ENCODE measurements around the gene PLA2G2C.
"Not testable (repeated sequence)": the region's sequence is repeated elsewhere in the genome, so short reads cannot be mapped to it uniquely, and the experiment has no call there.

PLA2G2C gene

DNA sequence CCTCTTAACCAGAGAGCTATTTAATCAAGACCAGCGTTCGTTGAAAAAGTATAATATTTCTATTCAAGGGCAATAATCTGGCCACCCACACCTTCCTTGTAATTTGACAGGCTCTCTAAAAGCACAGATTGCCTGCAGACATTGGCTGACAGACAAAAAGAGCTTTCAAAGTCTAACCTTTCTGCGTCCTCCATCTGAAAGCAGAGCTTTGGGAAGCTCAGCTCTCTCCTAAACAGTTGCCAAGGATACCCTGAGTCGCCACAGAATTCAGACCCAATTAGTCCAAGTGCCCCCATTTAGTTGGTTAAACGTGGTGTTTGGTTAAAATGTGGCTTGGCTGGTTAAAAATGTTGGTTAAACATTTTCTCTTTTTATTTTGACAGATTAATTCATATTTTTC, 33.7 kb upstream of the PLA2G2C start:
- TF ChIP-seq TAF1 (IDR thresholded peaks at IDR 0.05; ENCODE audit: borderline replicate concordance, low read depth, low read length), result no peak
- TF ChIP-seq POLR2A (IDR thresholded peaks at IDR 0.05; ENCODE audit: low read depth, low read length), result no peak
- TF ChIP-seq POLR2AphosphoS5 (IDR thresholded peaks at IDR 0.05; ENCODE audit: low read depth, low read length), result no peak
- FAIRE-seq, result no peak
- DNase-seq (ENCODE audit: insufficient read length), result no peak

DNA sequence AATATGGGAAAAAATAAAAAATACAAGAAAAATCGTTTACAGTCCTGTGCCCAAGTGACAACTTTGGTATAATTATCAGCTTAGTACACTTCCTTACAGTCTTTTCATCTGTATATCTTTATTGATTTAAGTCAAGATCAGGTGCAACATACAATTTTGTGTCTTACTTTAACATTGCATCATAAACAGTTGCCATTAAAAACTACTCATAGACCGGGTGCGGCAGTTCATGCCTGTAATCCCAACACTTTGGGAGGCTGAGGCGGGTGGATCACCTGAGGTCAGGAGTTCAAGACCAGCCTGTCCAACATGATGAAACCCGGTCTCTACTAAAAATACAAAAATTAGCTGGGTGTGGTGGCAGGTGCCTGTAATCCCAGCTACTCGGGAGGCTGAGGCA, 32.7 kb upstream of the PLA2G2C start:
- FAIRE-seq, result not testable (repeated sequence)

DNA sequence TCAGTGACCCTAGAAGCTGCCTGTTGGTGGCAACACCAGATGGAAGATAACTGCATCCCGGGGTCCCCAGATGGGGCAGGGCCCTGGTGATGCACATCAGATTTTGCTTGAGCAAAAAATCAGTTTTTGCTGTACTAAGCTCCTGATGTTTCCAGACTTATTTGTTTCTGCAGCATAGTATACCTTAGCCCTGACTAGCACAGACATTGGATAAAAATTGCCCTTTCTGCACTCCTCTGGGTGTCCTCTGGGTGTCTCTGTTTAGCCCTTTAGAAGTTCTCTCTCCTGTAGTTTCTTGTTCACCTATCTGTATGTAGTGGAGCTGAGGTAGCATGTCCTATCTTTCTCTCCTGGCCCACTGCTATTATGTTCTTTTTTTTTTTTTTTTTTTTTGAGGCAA, 30.3 kb upstream of the PLA2G2C start:
- TF ChIP-seq POLR2AphosphoS5 (IDR thresholded peaks at IDR 0.05; ENCODE audit: low read depth, low read length) (no peak), POLR2A (IDR thresholded peaks at IDR 0.05; ENCODE audit: low read depth, low read length) (no peak), TAF1 (IDR thresholded peaks at IDR 0.05; ENCODE audit: borderline replicate concordance, low read depth, low read length) (no peak)
- FAIRE-seq (no peak), DNase-seq (ENCODE audit: insufficient read length) (peak; percentile 29)

More for the DNA sequence above, 32.7 kb upstream of the PLA2G2C start:
- DNase-seq (ENCODE audit: insufficient read length), result not testable (repeated sequence)

DNA sequence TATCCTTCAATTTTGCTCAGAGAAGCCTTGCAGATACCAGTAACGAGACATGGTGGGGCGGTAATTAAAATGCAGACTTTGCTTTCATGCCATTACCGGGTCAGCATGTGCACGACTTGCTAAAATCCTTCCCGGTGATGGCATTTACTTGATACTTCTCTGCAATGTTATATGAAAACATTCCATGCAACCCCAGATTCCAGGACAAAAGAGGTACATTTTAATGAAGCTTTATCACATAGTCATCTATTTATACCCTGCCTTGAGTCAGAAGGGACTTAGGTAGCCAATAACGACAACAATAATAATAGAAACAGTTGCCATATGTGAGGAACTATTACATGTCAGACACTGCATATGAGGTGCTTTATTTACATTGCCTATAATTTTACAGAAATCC, 29.4 kb upstream of the PLA2G2C start:
- TF ChIP-seq TAF1 (IDR thresholded peaks at IDR 0.05; ENCODE audit: borderline replicate concordance, low read depth, low read length) (no peak), POLR2AphosphoS5 (IDR thresholded peaks at IDR 0.05; ENCODE audit: low read depth, low read length) (no peak), POLR2A (IDR thresholded peaks at IDR 0.05; ENCODE audit: low read depth, low read length) (no peak)
- no peak for DNase-seq (ENCODE audit: insufficient read length)

DNA sequence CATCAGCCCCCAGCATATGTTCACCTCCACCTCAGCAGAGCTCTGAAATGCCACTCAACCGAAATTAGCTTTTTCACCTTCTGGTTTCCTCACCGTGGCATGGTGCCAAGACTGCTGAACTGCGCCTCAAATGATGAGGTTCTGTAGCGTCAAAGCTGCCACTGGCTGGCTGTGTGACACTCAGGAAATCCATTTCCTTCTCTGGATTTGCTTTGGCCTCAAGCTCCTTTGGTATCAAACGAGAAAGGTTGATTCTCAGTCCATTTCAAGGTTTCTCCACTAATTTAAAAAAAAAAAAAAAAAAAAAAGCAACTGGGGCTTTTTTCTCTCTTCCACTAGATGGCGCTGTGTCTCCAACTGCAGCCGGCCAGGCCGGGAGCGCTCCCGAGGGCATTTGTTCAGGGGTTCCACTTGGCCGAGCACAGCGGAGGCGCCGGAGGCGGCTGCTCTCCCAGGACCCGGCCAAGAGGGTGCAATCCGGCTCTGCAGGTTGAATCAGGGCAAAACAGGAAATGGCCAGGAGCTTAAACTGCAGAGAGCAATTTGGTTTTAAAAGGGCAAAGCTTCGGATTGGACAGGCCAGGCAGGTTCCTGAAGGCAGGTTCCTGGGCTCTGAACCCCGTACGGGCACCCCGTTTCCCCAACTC, 26.5 kb upstream of the PLA2G2C start:
- no peak for FAIRE-seq
- TF ChIP-seq TAF1 (IDR thresholded peaks at IDR 0.05; ENCODE audit: borderline replicate concordance, low read depth, low read length) (no peak), POLR2A (IDR thresholded peaks at IDR 0.05; ENCODE audit: low read depth, low read length) (no peak), POLR2AphosphoS5 (IDR thresholded peaks at IDR 0.05; ENCODE audit: low read depth, low read length) (no peak)

More for the DNA sequence above, 29.4 kb upstream of the PLA2G2C start:
- FAIRE-seq, result no peak

DNA sequence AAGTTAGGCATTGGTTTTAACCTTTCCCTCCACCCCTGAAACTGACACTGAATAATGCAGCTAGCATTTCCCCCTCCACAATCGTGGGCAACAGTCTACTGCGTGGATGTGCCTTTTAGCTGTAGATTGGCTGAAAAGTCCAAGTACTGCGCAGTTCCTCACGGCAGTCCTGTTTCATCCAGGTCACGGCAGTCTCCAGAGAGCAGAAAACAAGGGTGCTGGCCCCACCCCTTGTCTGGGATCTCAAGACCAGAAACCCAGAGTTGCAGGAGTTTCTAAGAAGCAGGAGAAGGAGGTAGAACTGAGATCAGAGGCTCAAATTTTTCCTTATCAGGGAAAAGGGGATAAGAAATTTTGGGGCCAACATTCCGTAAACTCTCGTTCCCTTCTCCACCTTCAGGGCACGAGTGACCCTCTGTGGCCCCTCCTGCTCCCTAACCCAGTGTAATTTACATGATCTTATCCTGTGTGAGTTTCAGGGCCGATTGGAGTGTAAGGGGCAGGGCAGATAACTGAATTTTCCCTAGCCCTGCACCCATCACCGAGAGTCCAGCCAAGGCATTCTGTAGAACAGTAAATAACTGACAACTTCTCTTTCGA, 25.9 kb upstream of the PLA2G2C start:
- TF ChIP-seq POLR2A (IDR thresholded peaks at IDR 0.05; ENCODE audit: low read depth, low read length) (no peak), POLR2AphosphoS5 (IDR thresholded peaks at IDR 0.05; ENCODE audit: low read depth, low read length) (no peak), TAF1 (IDR thresholded peaks at IDR 0.05; ENCODE audit: borderline replicate concordance, low read depth, low read length) (no peak)
- FAIRE-seq, result no peak
- DNase-seq (ENCODE audit: insufficient read length), result no peak

More for the DNA sequence above, 26.5 kb upstream of the PLA2G2C start:
- DNase-seq (ENCODE audit: insufficient read length), result peak; percentile 40

DNA sequence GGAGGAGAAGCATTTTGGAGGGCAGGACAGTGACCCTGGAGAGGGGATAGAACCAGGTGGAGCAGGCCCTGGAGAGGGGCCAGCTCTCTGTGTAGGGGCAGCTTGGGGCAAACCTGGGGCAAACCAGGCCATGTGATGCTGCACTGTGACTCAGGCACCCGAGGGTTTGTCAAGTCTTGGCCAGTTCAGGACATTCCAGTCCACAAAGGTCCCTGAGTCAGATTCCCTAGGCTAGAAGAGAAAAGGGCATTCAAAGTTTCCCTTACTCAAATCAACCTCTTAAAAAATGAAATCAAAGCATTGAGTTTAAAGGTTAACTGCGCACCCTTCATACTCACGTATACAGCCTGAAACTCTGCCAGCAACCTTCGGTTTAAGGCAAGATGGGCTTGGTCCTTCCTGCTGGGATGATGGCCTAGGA, 25.2 kb upstream of the PLA2G2C start:
- DNase-seq (ENCODE audit: insufficient read length), result no peak
- FAIRE-seq, result no peak
- TF ChIP-seq POLR2A (IDR thresholded peaks at IDR 0.05; ENCODE audit: low read depth, low read length) (no peak), POLR2AphosphoS5 (IDR thresholded peaks at IDR 0.05; ENCODE audit: low read depth, low read length) (no peak), TAF1 (IDR thresholded peaks at IDR 0.05; ENCODE audit: borderline replicate concordance, low read depth, low read length) (no peak)

DNA sequence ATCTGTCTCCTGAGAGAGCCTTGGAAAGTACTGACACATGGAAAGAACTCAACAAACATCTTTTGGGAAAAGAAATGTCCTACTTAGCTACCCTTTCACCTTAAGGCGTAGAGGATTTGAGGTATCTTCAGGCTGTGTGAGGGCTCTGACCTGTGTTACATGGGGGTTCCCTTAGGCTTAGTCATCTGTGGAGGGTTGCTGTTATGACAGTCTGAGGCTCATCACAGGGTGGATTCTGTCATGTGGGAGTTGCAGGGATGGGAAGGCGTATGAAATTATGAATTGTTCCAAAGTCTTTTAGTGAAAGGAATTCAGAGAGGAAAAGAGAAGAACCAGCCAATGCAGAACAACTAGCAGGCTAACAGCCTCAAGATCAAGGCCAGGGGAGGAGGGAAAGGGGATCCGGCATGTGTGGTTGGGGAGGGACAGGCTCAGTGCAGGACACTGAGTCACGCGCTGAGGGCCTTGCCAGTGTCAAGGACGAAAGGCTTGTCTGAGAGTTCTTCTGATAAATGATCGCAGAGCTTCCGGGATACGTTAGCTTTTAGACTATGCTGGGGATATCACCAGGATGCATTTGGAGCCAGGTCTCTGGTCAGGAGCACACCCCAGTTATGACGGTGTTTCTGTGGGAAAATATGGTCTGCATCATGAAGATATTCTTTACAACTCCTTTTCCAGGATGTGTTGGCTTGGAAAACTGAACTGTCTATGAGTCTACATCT, 24.6 kb upstream of the PLA2G2C start:
- DNase-seq (ENCODE audit: insufficient read length) (no peak), FAIRE-seq (no peak)
- TF ChIP-seq POLR2AphosphoS5 (IDR thresholded peaks at IDR 0.05; ENCODE audit: low read depth, low read length) (no peak), TAF1 (IDR thresholded peaks at IDR 0.05; ENCODE audit: borderline replicate concordance, low read depth, low read length) (no peak), POLR2A (IDR thresholded peaks at IDR 0.05; ENCODE audit: low read depth, low read length) (no peak)

DNA sequence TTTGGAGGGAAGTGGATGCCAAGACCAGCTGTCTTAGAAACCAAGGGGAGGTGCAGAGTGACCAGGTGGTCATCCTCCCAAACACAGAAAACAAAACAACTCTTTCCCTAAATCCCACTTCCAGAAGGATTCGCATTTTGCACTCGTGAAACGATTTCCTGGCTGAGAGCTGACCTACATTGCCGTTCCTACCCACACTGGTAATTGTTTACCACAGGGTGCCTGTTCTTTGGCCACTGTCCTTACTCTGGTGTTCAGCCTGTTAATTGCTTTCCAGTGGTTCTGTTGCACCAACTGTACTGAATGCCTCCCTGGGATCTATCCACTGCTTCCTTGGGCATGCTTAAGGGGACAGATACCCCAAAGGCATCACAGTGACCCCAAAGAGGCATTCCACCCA, 23.2 kb upstream of the PLA2G2C start:
- TF ChIP-seq POLR2A (IDR thresholded peaks at IDR 0.05; ENCODE audit: low read depth, low read length), result no peak
- TF ChIP-seq TAF1 (IDR thresholded peaks at IDR 0.05; ENCODE audit: borderline replicate concordance, low read depth, low read length), result no peak
- no peak for TF ChIP-seq POLR2AphosphoS5 (IDR thresholded peaks at IDR 0.05; ENCODE audit: low read depth, low read length)
- no peak for DNase-seq (ENCODE audit: insufficient read length)
- FAIRE-seq, result no peak

DNA sequence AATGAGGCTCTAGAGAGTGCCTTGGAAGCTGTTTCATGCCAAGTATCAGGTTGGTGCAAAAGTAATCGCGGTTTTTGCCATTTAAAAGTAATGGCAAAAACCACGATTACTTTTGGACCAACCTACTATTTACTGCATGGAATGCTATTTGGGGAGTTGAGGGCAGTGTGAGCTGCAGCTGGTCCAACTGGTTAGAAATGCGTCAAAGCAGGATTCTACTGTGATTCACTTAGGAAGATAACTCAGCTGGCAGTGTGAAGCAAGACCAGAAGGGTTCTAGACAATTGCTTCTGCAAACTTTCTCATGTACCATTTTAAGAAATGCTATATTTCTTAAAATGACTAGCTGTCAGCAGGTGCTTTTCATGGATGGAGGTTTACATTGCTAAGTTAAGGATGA, 21.2 kb upstream of the PLA2G2C start:
- DNase-seq (ENCODE audit: insufficient read length), result no peak
- no peak for FAIRE-seq

DNA sequence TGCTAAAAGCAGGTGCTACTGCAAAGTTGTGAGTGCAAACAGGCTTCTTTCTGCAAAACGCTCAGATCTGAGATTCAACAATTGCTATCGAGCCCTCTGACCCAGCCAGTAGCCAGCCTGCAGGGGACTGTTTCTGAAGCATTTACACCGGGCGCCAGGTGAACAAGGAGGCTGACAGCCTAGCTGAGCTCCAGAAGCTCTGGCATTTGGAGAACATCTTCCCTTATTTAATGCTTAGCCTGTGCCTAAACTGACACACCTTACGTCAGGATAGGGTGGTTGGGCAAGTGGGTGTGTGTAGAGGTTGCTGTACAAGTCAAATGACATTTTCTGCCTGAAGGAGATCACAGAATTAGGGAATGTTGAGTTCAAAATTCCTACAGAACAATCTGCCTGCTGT, 15.8 kb upstream of the PLA2G2C start:
- TF ChIP-seq POLR2AphosphoS5 (IDR thresholded peaks at IDR 0.05; ENCODE audit: low read depth, low read length), result no peak
- TF ChIP-seq POLR2A (IDR thresholded peaks at IDR 0.05; ENCODE audit: low read depth, low read length), result no peak
- TF ChIP-seq TAF1 (IDR thresholded peaks at IDR 0.05; ENCODE audit: borderline replicate concordance, low read depth, low read length), result no peak
- no peak for FAIRE-seq
- DNase-seq (ENCODE audit: insufficient read length), result no peak

More for the DNA sequence above, 21.2 kb upstream of the PLA2G2C start:
- no peak for TF ChIP-seq TAF1 (IDR thresholded peaks at IDR 0.05; ENCODE audit: borderline replicate concordance, low read depth, low read length)
- TF ChIP-seq POLR2A (IDR thresholded peaks at IDR 0.05; ENCODE audit: low read depth, low read length), result no peak

DNA sequence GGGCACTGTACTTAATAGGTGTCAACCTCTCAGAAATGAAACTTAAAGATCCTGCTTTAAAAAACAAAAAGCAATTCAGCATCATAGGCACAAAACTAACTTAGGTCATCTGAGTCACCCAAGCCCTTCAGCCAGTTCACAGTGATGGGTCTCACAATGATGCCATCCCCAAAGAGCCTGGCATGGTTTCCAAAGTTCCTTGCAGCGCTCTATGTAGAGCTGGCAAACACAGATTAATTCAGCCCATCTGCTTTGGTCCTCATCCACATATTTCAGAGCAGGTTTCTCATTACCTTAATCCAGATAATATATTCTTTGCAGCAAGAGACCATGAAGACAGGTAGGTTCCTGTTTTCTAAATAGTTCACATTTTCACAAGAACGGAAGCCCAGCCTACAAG, 14.6 kb upstream of the PLA2G2C start:
- DNase-seq (ENCODE audit: insufficient read length), result no peak
- no peak for FAIRE-seq
- TF ChIP-seq POLR2AphosphoS5 (IDR thresholded peaks at IDR 0.05; ENCODE audit: low read depth, low read length) (no peak), POLR2A (IDR thresholded peaks at IDR 0.05; ENCODE audit: low read depth, low read length) (no peak), TAF1 (IDR thresholded peaks at IDR 0.05; ENCODE audit: borderline replicate concordance, low read depth, low read length) (no peak)
